Fibroblast of lung (primary cell): ENCODE results near the gene GRM8.

Experiments used
- EZH2 ChIP-seq: IDR thresholded peaks from 2 replicates; pipeline ENCODE4 v1.5.1; 2012; ENCODE audit warnings: low read length, control low read depth, mild to moderate bottlenecking; ENCODE audit errors: missing control alignments
- TF ChIP-seq, protein P1 (sequence below), 2 donors: IDR thresholded peaks in 1 of 2; conservative IDR thresholded peaks in 1 of 2; 1 replicate in 1 of 2; 2 replicates in 1 of 2; pipeline ENCODE4 v1.5.1; 2011 to 2012; ENCODE audit warnings: low read length in 2 of 2, control low read depth in 1 of 2, inconsistent platforms in 1 of 2, low read depth in 1 of 2, mild to moderate bottlenecking in 1 of 2

DNA sequence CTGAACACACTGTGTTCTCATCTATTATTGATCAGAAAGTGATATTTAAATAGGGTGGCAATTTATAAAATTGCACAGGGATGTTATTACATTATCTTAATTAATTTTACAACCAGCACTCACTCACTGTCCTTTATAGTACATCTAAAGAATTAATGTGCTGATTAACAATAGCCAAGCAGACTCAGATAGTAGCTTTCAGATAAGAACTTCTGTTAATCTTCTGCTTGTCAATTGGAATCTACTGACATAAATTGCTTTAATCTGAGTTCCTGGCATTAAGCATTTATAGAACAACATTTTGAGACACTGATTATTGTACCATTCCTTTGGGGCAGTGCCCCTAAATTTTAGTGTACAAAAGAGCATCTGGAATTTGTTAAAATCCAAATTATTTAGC is 408.9 kb downstream of the GRM8 start:
- TF ChIP-seq, protein P1, sequence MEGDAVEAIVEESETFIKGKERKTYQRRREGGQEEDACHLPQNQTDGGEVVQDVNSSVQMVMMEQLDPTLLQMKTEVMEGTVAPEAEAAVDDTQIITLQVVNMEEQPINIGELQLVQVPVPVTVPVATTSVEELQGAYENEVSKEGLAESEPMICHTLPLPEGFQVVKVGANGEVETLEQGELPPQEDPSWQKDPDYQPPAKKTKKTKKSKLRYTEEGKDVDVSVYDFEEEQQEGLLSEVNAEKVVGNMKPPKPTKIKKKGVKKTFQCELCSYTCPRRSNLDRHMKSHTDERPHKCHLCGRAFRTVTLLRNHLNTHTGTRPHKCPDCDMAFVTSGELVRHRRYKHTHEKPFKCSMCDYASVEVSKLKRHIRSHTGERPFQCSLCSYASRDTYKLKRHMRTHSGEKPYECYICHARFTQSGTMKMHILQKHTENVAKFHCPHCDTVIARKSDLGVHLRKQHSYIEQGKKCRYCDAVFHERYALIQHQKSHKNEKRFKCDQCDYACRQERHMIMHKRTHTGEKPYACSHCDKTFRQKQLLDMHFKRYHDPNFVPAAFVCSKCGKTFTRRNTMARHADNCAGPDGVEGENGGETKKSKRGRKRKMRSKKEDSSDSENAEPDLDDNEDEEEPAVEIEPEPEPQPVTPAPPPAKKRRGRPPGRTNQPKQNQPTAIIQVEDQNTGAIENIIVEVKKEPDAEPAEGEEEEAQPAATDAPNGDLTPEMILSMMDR (conservative IDR thresholded peaks at IDR 0.05 in 1 of 2, IDR thresholded peaks at IDR 0.05 in 1 of 2; ENCODE audit: low read depth in 1 of 2, low read length in 2 of 2): no peak
- TF ChIP-seq EZH2: no peak
